ENCODE measurements around the gene FAM241B. TPM values are rescaled to one million over a fixed set of nuclear protein-coding genes. Genes with fewer than 3 reads are reported as not detected.

FAM241B gene
- total RNA-seq, 2 donors from 2014 or later, result 1.1 to 3.0 TPM

GRCh38 chr10:69660296-69660695, 30.2 kb downstream of the FAM241B start:
- no peaks in the 10 kb centered on the region for H3K36me3 Mint-ChIP-seq
- DNase-seq (ENCODE audit: low spot score), result no peak
- no peak for ATAC-seq
- no peak overlapping the region for H3K4me3 Mint-ChIP-seq
- H3K9me3 Mint-ChIP-seq, result no peaks in the 10 kb centered on the region
- peaks cover 5 to 19% of the 10 kb centered on the region in 2 donors for H3K27me3 Mint-ChIP-seq
- no peaks in the 10 kb centered on the region for H3K4me1 Mint-ChIP-seq (ENCODE audit: low read depth in 2 of 2)
- no peak overlapping the region for H3K27ac Mint-ChIP-seq

GRCh38 chr10:69661414-69662172, 31.5 kb downstream of the FAM241B start:
- H3K27ac Mint-ChIP-seq, result no peak overlapping the region
- H3K9me3 Mint-ChIP-seq, result no peaks in the 10 kb centered on the region
- H3K36me3 Mint-ChIP-seq, result no peaks in the 10 kb centered on the region
- ATAC-seq (no peak), DNase-seq (ENCODE audit: low spot score) (no peak)
- H3K27me3 Mint-ChIP-seq, result peaks cover 5 to 19% of the 10 kb centered on the region in 2 donors
- no peaks in the 10 kb centered on the region for H3K4me1 Mint-ChIP-seq (ENCODE audit: low read depth in 2 of 2)
- H3K4me3 Mint-ChIP-seq, result no peak overlapping the region

- no peaks in the 10 kb centered on the region for H3K9me3 Mint-ChIP-seq
- H3K27me3 Mint-ChIP-seq, result peaks cover 5 to 18% of the 10 kb centered on the region in 2 donors
- H3K4me1 Mint-ChIP-seq (ENCODE audit: low read depth in 2 of 2), result no peaks in the 10 kb centered on the region
- DNase-seq (ENCODE audit: low spot score) (no peak), ATAC-seq (no peak)
- no peak overlapping the region for H3K27ac Mint-ChIP-seq
- no peak overlapping the region for H3K4me3 Mint-ChIP-seq
- no peaks in the 10 kb centered on the region for H3K36me3 Mint-ChIP-seq
Observed at GRCh38 chr10:69662173-69662877, 32.3 kb downstream of the FAM241B start.

- H3K4me3 Mint-ChIP-seq, result no peak overlapping the region
- no peaks in the 10 kb centered on the region for H3K9me3 Mint-ChIP-seq
Observed at GRCh38 chr10:69662901-69663300, 32.9 kb downstream of the FAM241B start.

GRCh38 chr10:69663369-69663947, 33.4 kb downstream of the FAM241B start:
- Mint-ChIP-seq H3K9me3 (no peaks in the 10 kb centered on the region), H3K4me3 (no peak overlapping the region), H3K27ac (no peak overlapping the region), H3K27me3 (peaks cover 3 to 12% of the 10 kb centered on the region in 2 donors), H3K36me3 (no peaks in the 10 kb centered on the region), H3K4me1 (ENCODE audit: low read depth in 2 of 2) (no peaks in the 10 kb centered on the region)
- ATAC-seq, result no peak
- no peak for DNase-seq (ENCODE audit: low spot score)

More at GRCh38 chr10:69662901-69663300, 32.9 kb downstream of the FAM241B start:
- Mint-ChIP-seq H3K27me3 (peaks cover 5 to 13% of the 10 kb centered on the region in 2 donors), H3K27ac (no peak overlapping the region), H3K4me1 (ENCODE audit: low read depth in 2 of 2) (no peaks in the 10 kb centered on the region), H3K36me3 (no peaks in the 10 kb centered on the region)
- no peak for ATAC-seq
- no peak for DNase-seq (ENCODE audit: low spot score)

GRCh38 chr10:69665474-69666320, 35.6 kb downstream of the FAM241B start:
- ATAC-seq (no peak), DNase-seq (ENCODE audit: low spot score) (no peak)
- peaks cover 9 to 29% of the 10 kb centered on the region in 2 donors for H3K27me3 Mint-ChIP-seq
- H3K4me1 Mint-ChIP-seq (ENCODE audit: low read depth in 2 of 2), result no peaks in the 10 kb centered on the region
- H3K27ac Mint-ChIP-seq, result no peak overlapping the region
- H3K36me3 Mint-ChIP-seq, result no peaks in the 10 kb centered on the region
- H3K9me3 Mint-ChIP-seq, result no peaks in the 10 kb centered on the region
- H3K4me3 Mint-ChIP-seq, result no peak overlapping the region

GRCh38 chr10:69666756-69667155, 36.7 kb downstream of the FAM241B start:
- peaks cover 7 to 30% of the 10 kb centered on the region in 2 donors for H3K27me3 Mint-ChIP-seq
- no peak for DNase-seq (ENCODE audit: low spot score)
- no peak for ATAC-seq
- no peak overlapping the region for H3K4me3 Mint-ChIP-seq
- H3K36me3 Mint-ChIP-seq, result no peaks in the 10 kb centered on the region
- no peaks in the 10 kb centered on the region for H3K9me3 Mint-ChIP-seq
- no peak overlapping the region for H3K27ac Mint-ChIP-seq
- no peaks in the 10 kb centered on the region for H3K4me1 Mint-ChIP-seq (ENCODE audit: low read depth in 2 of 2)

- Mint-ChIP-seq H3K4me1 (ENCODE audit: low read depth in 2 of 2) (no peaks in the 10 kb centered on the region), H3K36me3 (no peaks in the 10 kb centered on the region), H3K27ac (no peak overlapping the region), H3K27me3 (peaks cover 7 to 30% of the 10 kb centered on the region in 2 donors), H3K9me3 (no peaks in the 10 kb centered on the region), H3K4me3 (no peak overlapping the region)
- DNase-seq (ENCODE audit: low spot score) (no peak), ATAC-seq (peak in 1 of 2 donors; percentile 11)
Observed at GRCh38 chr10:69668721-69669120, 38.7 kb downstream of the FAM241B start.

GRCh38 chr10:69669409-69669808, 39.4 kb downstream of the FAM241B start:
- Mint-ChIP-seq H3K4me3 (no peak overlapping the region), H3K27me3 (peaks cover 7 to 30% of the 10 kb centered on the region in 2 donors)

GRCh38 chr10:69673521-69673920, 43.5 kb downstream of the FAM241B start:
- no peaks in the 10 kb centered on the region for H3K9me3 Mint-ChIP-seq
- peaks cover 14 to 32% of the 10 kb centered on the region in 2 donors for H3K27me3 Mint-ChIP-seq
- H3K36me3 Mint-ChIP-seq, result no peaks in the 10 kb centered on the region
- H3K4me1 Mint-ChIP-seq (ENCODE audit: low read depth in 2 of 2), result no peaks in the 10 kb centered on the region
- DNase-seq (ENCODE audit: low spot score) (no peak), ATAC-seq (no peak)
- H3K27ac Mint-ChIP-seq, result no peak overlapping the region
- H3K4me3 Mint-ChIP-seq, result no peak overlapping the region

More at GRCh38 chr10:69669409-69669808, 39.4 kb downstream of the FAM241B start:
- no peaks in the 10 kb centered on the region for H3K9me3 Mint-ChIP-seq
- no peak overlapping the region for H3K27ac Mint-ChIP-seq
- H3K36me3 Mint-ChIP-seq, result no peaks in the 10 kb centered on the region
- DNase-seq (ENCODE audit: low spot score) (no peak), ATAC-seq (no peak)
- no peaks in the 10 kb centered on the region for H3K4me1 Mint-ChIP-seq (ENCODE audit: low read depth in 2 of 2)

- Mint-ChIP-seq H3K9me3 (no peaks in the 10 kb centered on the region), H3K27me3 (peaks cover 13 to 29% of the 10 kb centered on the region in 2 donors), H3K27ac (no peak overlapping the region), H3K36me3 (no peaks in the 10 kb centered on the region), H3K4me1 (ENCODE audit: low read depth in 2 of 2) (no peaks in the 10 kb centered on the region), H3K4me3 (no peak overlapping the region)
- no peak for DNase-seq (ENCODE audit: low spot score)
- no peak for ATAC-seq
Observed at GRCh38 chr10:69674786-69675185, 44.7 kb downstream of the FAM241B start.

- H3K4me3 Mint-ChIP-seq, result no peak overlapping the region
- H3K36me3 Mint-ChIP-seq, result no peaks in the 10 kb centered on the region
- no peak for ATAC-seq
- H3K4me1 Mint-ChIP-seq (ENCODE audit: low read depth in 2 of 2), result no peaks in the 10 kb centered on the region
- DNase-seq (ENCODE audit: low spot score), result no peak
- H3K27me3 Mint-ChIP-seq, result peaks cover 16 to 31% of the 10 kb centered on the region in 2 donors
- no peak overlapping the region for H3K27ac Mint-ChIP-seq
- no peaks in the 10 kb centered on the region for H3K9me3 Mint-ChIP-seq
Observed at GRCh38 chr10:69676301-69676700, 46.3 kb downstream of the FAM241B start.

GRCh38 chr10:69677985-69678654, 48.1 kb downstream of the FAM241B start:
- no peaks in the 10 kb centered on the region for H3K9me3 Mint-ChIP-seq
- H3K27ac Mint-ChIP-seq, result no peak overlapping the region
- H3K27me3 Mint-ChIP-seq, result peaks cover 23 to 31% of the 10 kb centered on the region in 2 donors
- ATAC-seq (no peak), DNase-seq (ENCODE audit: low spot score) (no peak)
- no peaks in the 10 kb centered on the region for H3K4me1 Mint-ChIP-seq (ENCODE audit: low read depth in 2 of 2)
- no peak overlapping the region for H3K4me3 Mint-ChIP-seq
- H3K36me3 Mint-ChIP-seq, result no peaks in the 10 kb centered on the region
